ENCODE results near the gene SF3A2. TPM values are rescaled to one million over a fixed set of nuclear protein-coding genes. Genes with fewer than 3 reads are reported as not detected.
"Not testable (repeated sequence)": the region's sequence is repeated elsewhere in the genome, so short reads cannot be mapped to it uniquely, and the experiment has no call there.

SF3A2 gene
- total RNA-seq, 2 donors from 2014 or later, result 99.5 to 119 TPM

DNA sequence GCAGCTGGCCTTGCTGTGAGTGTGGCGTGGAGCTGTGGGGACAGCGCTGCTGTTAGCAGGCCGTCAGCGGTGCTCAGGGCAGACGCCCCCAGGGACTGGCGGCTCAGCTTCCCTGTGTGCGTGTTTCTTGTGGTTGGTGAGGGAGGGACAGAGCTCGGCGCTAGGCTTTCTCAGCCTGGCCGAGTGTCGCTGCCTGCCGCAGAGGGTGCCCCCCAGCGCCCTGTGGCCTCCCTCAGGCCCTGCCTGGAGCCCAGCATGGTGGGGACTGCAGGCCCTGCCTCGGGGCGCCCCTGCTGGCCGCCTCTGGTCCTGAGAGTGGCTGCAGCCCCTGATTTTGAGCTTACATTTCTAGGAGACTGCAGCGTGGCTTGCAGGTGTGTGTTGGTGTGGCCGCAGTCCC, 37.4 kb upstream of the SF3A2 start:
- ATAC-seq (replicated peaks), result no peak
- Mint-ChIP-seq H3K27ac (peak overlapping the region; percentile 48), H3K4me1 (no peaks in the 10 kb centered on the region), H3K27me3 (no peaks in the 10 kb centered on the region), H3K4me3 (no peak overlapping the region), H3K36me3 (ENCODE audit: low read depth) (peaks cover 68% of the 10 kb centered on the region), H3K9me3 (no peaks in the 10 kb centered on the region)

DNA sequence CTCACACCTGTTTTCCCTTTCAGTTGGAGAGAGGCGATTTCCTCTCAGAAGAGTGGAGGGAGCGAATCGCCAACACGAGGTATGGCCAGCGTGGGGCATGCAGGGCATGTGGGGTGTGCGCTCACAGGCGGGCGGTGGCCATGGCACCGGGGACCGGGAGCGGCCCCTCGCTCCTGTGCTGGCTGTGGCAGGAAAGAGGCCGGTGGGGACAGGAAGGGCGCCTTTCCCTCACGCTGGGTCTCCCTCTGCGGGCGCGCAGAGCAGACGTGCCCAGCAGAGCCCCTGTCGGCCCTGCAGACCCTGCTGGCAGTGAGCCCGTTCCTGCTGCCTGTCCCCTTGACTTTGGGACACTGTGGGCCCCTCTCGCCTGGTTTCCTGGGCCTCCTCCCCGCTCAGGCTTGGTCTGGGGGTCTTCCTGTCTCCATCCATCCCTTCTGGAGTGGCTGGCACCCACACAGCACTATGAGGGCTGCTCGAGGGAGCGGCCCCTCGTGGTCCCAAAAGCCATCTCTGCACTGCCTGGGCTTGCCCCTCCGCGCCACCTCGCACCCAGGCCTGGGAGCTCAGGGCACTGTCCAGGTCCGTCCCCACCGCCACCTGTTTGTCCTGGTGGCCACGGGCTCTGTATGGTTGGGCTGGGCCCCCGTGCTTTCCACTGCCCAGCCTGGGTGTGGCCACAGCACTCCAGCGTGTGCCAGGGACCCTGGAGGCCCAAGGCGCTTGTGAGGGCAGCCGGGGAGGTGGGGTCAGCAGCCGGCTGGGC, 36.6 kb upstream of the SF3A2 start:
- Mint-ChIP-seq H3K27me3 (no peaks in the 10 kb centered on the region), H3K27ac (no peak overlapping the region), H3K9me3 (no peaks in the 10 kb centered on the region), H3K4me1 (no peaks in the 10 kb centered on the region), H3K4me3 (no peak overlapping the region), H3K36me3 (ENCODE audit: low read depth) (peaks cover 72% of the 10 kb centered on the region)
- ATAC-seq (replicated peaks), result no peak

DNA sequence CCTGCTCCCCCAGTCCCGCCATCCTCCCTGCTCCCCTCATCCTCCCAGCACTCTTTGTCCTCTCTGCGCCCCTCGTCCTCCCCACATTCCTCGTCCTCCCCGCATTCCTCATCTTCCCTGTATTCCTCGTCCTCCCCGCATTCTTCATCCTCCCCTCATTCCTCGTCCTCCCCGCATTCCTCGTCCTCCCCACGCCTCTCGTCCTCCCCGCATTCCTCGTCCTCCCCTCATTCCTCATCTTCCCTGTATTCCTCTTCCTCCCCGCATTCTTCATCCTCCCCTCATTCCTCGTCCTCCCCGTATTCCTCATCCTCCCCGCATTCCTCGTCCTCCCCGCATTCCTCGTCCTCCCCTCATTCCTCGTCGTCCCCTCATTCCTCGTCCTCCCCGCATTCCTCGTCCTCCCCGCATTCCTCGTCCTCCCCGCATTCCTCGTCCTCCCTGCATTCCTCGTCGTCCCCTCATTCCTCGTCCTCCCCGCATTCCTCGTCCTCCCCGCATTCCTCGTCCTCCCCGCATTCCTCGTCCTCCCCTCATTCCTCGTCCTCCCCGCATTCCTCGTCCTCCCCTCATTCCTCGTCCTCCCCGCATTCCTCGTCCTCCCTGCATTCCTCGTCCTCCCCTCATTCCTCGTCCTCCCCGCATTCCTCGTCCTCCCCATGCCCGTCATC, 35.9 kb upstream of the SF3A2 start:
- peaks cover 73% of the 10 kb centered on the region for H3K36me3 Mint-ChIP-seq (ENCODE audit: low read depth)
- H3K9me3 Mint-ChIP-seq; H3K4me1 Mint-ChIP-seq; H3K27me3 Mint-ChIP-seq; H3K27ac Mint-ChIP-seq; ATAC-seq (replicated peaks); H3K4me3 Mint-ChIP-seq: not testable (repeated sequence)

DNA sequence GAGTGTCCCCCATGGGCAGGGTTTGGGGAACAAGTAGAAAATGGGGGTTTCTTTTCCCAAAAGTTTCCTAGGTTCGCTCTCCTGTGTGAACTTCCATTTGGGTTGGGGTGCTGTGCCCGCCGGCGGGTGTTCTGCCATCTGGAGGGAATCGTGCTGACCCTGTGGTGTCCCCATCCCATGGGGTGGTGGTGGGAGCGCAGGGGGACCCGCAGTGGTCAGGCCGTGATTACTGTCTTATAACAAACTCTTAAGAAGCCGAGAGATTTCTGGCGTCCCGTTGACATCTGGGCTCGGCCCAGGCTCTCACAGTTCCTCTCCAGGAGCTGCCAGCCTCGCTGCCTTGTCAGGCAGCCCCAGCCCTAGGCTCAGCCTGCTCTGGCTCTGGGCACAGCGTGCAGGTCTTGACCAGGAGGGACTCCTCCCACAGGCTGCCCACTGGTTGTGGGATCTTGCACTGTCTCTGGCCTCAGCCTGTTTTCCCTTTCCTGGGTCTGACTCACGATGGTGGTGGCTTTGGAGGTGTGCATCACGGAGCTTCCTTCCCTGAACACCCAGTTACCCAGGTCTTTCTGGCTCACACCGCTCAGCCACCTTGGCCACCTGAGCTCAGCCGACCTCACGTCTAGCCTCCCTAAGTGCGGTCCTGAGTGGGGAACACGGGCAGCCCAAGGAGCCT, 35.0 kb upstream of the SF3A2 start:
- Mint-ChIP-seq H3K27ac (no peak overlapping the region), H3K27me3 (no peaks in the 10 kb centered on the region), H3K36me3 (ENCODE audit: low read depth) (peaks cover 79% of the 10 kb centered on the region), H3K4me1 (no peaks in the 10 kb centered on the region), H3K4me3 (no peak overlapping the region), H3K9me3 (no peaks in the 10 kb centered on the region)
- ATAC-seq (replicated peaks), result no peak

DNA sequence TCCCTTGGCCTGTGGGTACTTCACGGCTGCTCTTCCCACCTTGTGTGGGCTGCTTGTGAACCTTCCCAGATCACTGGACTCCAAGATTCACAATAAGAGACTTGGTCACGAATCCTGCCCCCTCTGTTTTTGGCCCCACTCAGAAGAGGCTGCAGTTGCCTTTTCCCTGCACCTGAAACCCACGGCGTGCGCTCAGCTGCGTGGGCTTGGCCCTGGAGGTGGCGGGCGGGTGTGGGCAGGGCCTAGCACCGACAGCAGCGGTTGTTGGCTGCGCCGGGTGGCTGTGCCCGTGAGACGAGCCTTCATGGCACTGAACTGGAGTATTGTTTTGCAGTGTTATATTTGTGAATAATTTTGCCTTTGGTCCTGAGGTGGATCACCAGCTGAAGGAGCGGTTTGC, 34.3 kb upstream of the SF3A2 start:
- Mint-ChIP-seq H3K9me3 (no peaks in the 10 kb centered on the region), H3K4me3 (no peak overlapping the region), H3K27ac (no peak overlapping the region), H3K36me3 (ENCODE audit: low read depth) (peaks cover 79% of the 10 kb centered on the region), H3K27me3 (no peaks in the 10 kb centered on the region), H3K4me1 (no peaks in the 10 kb centered on the region)
- ATAC-seq (replicated peaks), result no peak

DNA sequence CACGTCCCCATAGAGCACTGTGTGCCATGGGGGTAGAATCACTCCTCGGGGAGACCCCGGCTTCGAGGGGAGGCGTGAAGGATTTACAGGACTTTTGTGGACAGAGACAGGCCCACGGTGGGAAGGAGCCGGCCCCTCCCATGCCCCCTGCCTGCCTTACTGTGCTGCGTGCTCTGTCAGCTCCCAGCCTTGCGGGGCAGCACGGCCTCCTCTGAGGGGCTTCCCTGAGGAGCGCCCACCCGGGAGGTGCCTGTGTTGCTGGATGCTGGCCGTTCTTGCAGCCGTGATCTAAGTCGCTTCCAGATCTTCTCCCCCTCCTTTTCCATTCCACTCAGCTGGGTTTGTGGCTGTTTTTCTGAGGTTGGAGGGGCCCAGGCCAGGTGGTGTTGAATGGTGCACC, 29.6 kb upstream of the SF3A2 start:
- H3K36me3 Mint-ChIP-seq (ENCODE audit: low read depth), result peaks cover 85% of the 10 kb centered on the region
- no peaks in the 10 kb centered on the region for H3K9me3 Mint-ChIP-seq
- no peaks in the 10 kb centered on the region for H3K27me3 Mint-ChIP-seq
- H3K4me1 Mint-ChIP-seq, result no peaks in the 10 kb centered on the region
- no peak overlapping the region for H3K4me3 Mint-ChIP-seq
- ATAC-seq (replicated peaks), result no peak
- no peak overlapping the region for H3K27ac Mint-ChIP-seq

DNA sequence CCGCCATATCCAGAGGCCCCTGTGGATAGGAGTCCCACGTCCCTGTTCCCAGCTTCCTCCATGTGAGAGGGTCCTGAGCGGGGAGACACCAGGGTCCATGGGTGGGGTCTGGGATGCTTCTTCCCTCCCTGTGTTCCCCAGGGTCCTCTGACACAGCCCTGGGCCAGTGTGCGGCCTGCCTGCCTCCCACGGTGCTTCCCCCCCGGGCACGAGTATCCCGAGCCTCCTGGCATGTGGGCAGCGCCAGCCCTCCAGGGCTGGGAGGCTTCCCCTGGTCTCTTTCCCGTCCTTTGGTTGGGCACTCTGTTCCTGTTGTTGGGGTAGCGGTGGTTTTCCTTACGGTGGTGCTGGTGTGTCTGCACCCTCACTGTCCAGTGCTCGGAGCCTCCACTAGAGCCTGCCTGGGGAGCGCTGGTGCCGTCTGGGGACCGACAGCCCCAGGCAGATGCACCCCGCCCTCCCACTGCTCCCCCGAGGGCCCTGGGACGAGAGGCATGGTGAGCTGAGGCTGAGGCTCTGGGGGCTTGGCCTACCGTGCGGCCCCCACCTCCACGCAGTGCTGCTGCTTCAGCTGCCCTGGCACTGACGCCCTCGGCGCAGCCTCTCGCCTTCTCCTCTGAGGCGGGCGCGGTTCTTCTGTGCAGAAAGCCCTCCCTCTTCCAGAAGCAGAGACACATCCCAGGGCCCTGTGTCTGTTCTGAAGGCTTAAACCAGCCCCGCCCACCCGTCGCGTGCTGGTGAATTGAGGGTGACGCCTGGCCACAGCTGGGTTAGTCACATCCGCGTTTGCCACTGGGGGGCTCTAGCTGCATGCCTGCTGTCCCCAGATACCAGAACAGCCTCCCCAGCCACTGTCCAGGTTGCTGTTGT, 28.4 kb upstream of the SF3A2 start:
- no peak for ATAC-seq (replicated peaks)
- Mint-ChIP-seq H3K4me1 (peaks cover 1% of the 10 kb centered on the region), H3K27ac (no peak overlapping the region), H3K36me3 (ENCODE audit: low read depth) (peaks cover 88% of the 10 kb centered on the region), H3K9me3 (no peaks in the 10 kb centered on the region), H3K4me3 (no peak overlapping the region), H3K27me3 (no peaks in the 10 kb centered on the region)

DNA sequence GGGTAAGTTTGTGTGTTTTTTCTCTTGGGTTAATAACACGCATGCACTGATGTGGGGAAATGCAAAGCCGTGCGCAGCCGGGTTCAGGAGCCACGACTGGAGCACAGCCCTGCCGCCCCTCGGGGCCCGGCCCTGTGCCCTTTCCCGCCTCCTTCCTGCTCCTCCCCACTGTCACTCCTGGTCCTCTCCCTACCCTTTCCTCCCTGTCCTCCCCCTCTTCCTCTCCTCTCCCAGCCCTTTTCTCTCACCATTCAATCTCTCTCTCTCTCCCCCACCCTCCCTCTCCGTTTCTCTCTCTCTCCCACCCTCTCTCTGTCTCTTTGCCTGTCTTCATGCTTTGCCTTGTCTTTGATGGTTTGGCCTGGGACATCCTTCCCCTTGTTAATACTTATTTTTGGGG, 27.6 kb upstream of the SF3A2 start:
- Mint-ChIP-seq H3K36me3 (ENCODE audit: low read depth) (peaks cover 87% of the 10 kb centered on the region), H3K4me1 (peaks cover 5% of the 10 kb centered on the region), H3K27me3 (no peaks in the 10 kb centered on the region), H3K4me3 (no peak overlapping the region), H3K27ac (no peak overlapping the region), H3K9me3 (no peaks in the 10 kb centered on the region)
- ATAC-seq (replicated peaks), result no peak

DNA sequence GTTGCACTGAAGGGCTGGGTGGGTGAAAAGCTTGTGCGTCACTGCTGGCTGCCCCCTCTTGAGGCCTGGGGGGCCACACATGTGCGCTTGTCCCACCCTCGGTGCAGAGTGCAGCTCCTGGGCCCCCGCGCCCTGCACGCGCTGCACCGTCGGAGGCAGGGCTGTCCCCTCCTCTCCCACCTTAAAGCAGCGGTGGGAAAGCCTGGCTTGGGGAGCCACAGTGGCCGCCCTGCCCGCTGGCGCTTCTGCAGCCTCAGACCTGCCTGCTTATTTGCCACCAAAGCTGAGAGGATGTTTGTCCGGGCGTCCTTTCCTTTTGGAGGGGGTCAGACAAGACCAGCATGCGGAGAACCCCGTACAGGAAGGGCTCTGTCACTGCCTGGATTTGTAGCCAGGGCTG, 27.2 kb upstream of the SF3A2 start:
- no peak for ATAC-seq (replicated peaks)
- Mint-ChIP-seq H3K4me1 (peaks cover 5% of the 10 kb centered on the region), H3K4me3 (no peak overlapping the region), H3K9me3 (no peaks in the 10 kb centered on the region), H3K36me3 (ENCODE audit: low read depth) (peaks cover 87% of the 10 kb centered on the region), H3K27me3 (no peaks in the 10 kb centered on the region), H3K27ac (no peak overlapping the region)

DNA sequence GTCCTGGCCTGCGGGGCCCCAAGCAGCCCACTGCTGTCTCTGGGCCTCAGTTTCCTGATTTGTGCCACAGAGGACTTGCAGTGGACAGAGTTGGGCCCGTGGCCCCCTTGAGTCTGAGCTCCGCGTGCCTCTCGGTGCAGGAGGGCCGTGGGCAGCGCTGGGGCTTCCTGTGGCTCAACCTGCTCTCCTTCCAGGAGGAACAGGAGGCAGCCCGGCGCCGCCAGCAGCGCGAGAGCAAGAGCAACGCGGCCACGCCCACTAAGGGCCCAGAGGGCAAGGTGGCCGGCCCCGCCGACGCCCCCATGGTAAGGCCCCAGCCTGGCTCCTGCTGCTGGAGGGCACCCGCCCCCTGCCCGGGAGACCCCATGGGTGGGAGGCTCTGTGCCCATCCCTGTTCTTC, 26.4 kb upstream of the SF3A2 start:
- no peaks in the 10 kb centered on the region for H3K9me3 Mint-ChIP-seq
- peaks cover 5% of the 10 kb centered on the region for H3K4me1 Mint-ChIP-seq
- H3K27me3 Mint-ChIP-seq, result no peaks in the 10 kb centered on the region
- no peak for ATAC-seq (replicated peaks)
- no peak overlapping the region for H3K27ac Mint-ChIP-seq
- peaks cover 90% of the 10 kb centered on the region for H3K36me3 Mint-ChIP-seq (ENCODE audit: low read depth)
- H3K4me3 Mint-ChIP-seq, result no peak overlapping the region

DNA sequence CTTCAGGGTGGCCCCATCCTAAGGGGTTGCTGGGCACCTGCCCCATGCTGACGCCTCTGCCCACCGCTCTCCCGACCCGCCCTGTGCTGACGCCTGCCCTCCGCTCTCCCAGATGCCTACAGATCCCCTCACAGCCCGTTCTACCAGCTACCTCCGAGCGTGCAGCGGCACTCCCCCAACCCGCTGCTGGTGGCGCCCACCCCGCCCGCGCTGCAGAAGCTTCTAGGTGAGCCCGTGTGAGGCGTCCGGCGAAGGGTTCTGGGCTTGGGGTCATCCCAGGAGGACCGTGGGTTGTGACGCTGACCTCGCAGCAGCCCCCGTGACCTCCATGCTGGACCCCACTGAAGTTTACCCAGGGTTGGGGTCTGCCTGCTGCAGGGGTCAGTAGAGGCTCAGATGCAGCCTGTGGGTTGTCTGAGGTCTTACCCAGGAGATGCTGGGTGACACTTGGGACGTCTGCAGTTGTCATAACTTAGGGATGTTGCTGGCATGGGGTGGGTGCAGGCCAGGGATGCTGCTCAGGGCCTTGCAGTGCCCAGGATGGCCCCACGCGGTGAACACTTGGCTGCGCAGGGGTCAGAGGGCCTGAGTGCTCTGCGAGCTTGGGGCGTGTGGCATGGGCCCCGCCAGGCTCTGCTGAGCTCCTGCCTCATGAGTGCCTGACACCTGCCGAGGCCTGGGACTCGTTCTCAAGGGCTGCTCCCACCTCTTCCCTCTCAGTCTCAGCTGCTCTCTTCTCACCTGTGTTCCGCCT, 25.5 kb upstream of the SF3A2 start:
- Mint-ChIP-seq H3K4me3 (no peak overlapping the region), H3K4me1 (peaks cover 5% of the 10 kb centered on the region), H3K27me3 (no peaks in the 10 kb centered on the region), H3K27ac (peak overlapping the region; percentile 56), H3K9me3 (no peaks in the 10 kb centered on the region), H3K36me3 (ENCODE audit: low read depth) (peaks cover 90% of the 10 kb centered on the region)
- ATAC-seq (replicated peaks), result no peak

DNA sequence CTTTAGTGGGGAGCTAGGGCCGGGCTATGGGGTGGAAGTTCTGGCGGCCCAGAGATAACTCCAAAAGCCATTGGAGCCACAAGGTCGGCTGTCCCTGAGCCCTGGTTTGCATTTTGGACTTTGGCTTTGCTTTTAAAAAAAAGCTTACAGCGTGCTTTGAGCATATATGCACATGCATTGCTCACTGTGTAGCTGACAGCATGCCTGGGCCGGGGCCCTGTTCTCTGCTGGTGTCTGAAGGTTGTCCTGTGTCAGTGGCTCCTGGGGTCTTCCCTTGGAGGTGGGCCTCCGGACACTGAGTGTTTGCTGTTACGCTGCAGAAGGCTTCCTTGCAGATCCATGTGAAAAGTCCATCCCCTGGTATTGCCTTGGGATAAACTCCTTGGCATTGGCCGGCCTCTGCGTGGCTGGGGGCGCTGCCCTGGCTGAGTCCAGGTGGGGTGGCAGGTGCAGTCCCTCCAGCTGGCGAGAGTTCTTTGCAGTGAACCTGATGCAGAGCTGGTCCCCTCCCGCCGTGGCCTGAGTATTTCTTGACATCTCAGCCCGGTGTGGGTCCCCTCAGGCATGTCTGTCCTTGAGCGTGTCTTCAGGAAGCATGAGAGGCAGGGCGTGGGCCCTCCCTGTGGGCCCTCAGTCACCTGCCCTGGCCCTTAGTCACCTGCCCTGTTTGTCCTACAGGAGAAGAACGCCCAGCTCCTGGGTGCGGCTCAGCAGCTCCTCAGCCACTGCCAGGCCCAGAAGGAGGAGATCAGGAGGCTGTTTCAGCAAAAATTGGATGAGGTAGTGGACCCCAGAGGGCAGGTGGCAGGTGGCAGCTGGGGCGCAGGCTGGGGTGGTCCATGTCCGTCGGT, 23.5 kb upstream of the SF3A2 start:
- Mint-ChIP-seq H3K4me3 (no peak overlapping the region), H3K36me3 (ENCODE audit: low read depth) (peaks cover 92% of the 10 kb centered on the region), H3K4me1 (peaks cover 5% of the 10 kb centered on the region), H3K27me3 (no peaks in the 10 kb centered on the region), H3K9me3 (no peaks in the 10 kb centered on the region), H3K27ac (peak overlapping the region; percentile 34)
- ATAC-seq (replicated peaks), result no peak

DNA sequence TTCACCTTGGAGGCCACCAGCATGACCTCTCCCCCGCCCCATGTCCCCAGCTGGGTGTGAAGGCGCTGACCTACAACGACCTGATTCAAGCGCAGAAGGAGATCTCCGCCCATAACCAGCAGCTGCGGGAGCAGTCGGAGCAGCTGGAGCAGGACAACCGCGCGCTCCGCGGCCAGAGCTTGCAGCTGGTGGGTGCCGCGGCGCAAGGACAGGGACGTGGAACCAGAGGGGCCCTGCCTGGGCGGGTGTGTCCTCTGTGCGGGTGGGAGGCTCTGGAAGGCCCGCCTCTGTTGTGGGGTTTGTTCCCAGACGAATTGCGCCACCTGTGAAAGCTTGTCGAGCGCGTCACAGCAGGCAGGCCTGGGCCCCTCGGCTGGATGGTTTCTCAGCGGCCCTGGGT, 22.8 kb upstream of the SF3A2 start:
- Mint-ChIP-seq H3K27ac (peak overlapping the region; percentile 34), H3K4me1 (peaks cover 5% of the 10 kb centered on the region), H3K27me3 (no peaks in the 10 kb centered on the region), H3K9me3 (no peaks in the 10 kb centered on the region), H3K36me3 (ENCODE audit: low read depth) (peaks cover 98% of the 10 kb centered on the region), H3K4me3 (no peak overlapping the region)
- no peak for ATAC-seq (replicated peaks)

All from activated T-helper 17 cell treated with anti-CD3 and anti-CD28 coated beads, Interleukin-2, amount 50 U/mL, for 72 hours (primary cell).